T-helper 17 cell (primary cell): ENCODE data around the gene GLP1R. TPM values are rescaled to one million over a fixed set of nuclear protein-coding genes. Genes with fewer than 3 reads are reported as not detected.

Experiments
- ATAC-seq: fragments of 150-1000 bp; cut with Tn5 transposase; 2 replicates; pipeline ENCODE4 v1.10.0; 2021; ENCODE audit warnings: mild to moderate bottlenecking, moderate library complexity
- DNase-seq, 3 donors: peaks; one replicate each; pipeline versions ENCODE4 v3.0.0 to v3.0.0-alpha.2; 2020 to 2021
- H3K9me3 ChIP-seq: one replicate; pipeline ENCODE4 v1.7.0; 2013; ENCODE audit warnings: low read length, mild to moderate bottlenecking; ENCODE audit not compliant: control insufficient read depth, poor library complexity, severe bottlenecking
- H3K27ac Mint-ChIP-seq: one replicate; pipeline ENCODE4 v1.8.0; 2022; ENCODE audit warnings: mild to moderate bottlenecking, moderate library complexity, mixed read lengths
- H3K27me3 Mint-ChIP-seq: one replicate; pipeline ENCODE4 v1.8.0; 2022; ENCODE audit warnings: mixed read lengths
- H3K36me3 Mint-ChIP-seq: one replicate; pipeline ENCODE4 v1.8.0; 2022; ENCODE audit warnings: low read depth, mixed read lengths
- H3K4me1 Mint-ChIP-seq: one replicate; pipeline ENCODE4 v1.8.0; 2022; ENCODE audit warnings: mild to moderate bottlenecking, mixed read lengths
- H3K4me3 Mint-ChIP-seq: one replicate; pipeline ENCODE4 v1.8.0; 2022; ENCODE audit warnings: mild to moderate bottlenecking, moderate library complexity, mixed read lengths
- total RNA-seq, 4 donors: library from RNA in 2 of 4; stranded (reverse) in 2 of 4; gene quantifications; one replicate each; pipeline ENCODE4 v1.2.3 and lab custom pipeline; 2022 to 2026

GLP1R gene
- total RNA-seq, 2 donors from 2014 or later, result not detected

GRCh38 chr6:39076623-39077535 lies 28.3 kb downstream of the GLP1R start:
- DNase-seq (no peak), ATAC-seq (no peak)
- Mint-ChIP-seq H3K36me3 (peaks cover 4% of the 10 kb centered on the region), H3K27me3 (peaks cover 4% of the 10 kb centered on the region), H3K4me1 (no peaks in the 10 kb centered on the region), H3K27ac (no peak overlapping the region), H3K4me3 (no peak overlapping the region)
- H3K9me3 ChIP-seq, result no peaks in the 10 kb centered on the region

GRCh38 chr6:39077882-39078594 lies 29.5 kb downstream of the GLP1R start:
- ATAC-seq, result no peak
- Mint-ChIP-seq H3K27me3 (peaks cover 8% of the 10 kb centered on the region), H3K27ac (no peak overlapping the region), H3K4me3 (no peak overlapping the region), H3K36me3 (peaks cover 4% of the 10 kb centered on the region), H3K4me1 (no peaks in the 10 kb centered on the region)
- DNase-seq, result no peak
- no peaks in the 10 kb centered on the region for H3K9me3 ChIP-seq

- no peak for DNase-seq
- no peak overlapping the region for H3K27ac Mint-ChIP-seq
- no peaks in the 10 kb centered on the region for H3K9me3 ChIP-seq
- no peak for ATAC-seq
- peaks cover 14% of the 10 kb centered on the region for H3K27me3 Mint-ChIP-seq
- H3K4me1 Mint-ChIP-seq, result peaks cover 2% of the 10 kb centered on the region
- H3K36me3 Mint-ChIP-seq, result peaks cover 7% of the 10 kb centered on the region
- no peak overlapping the region for H3K4me3 Mint-ChIP-seq
Measured at GRCh38 chr6:39078695-39079094, 30.1 kb downstream of the GLP1R start.

- Mint-ChIP-seq H3K27me3 (peaks cover 18% of the 10 kb centered on the region), H3K27ac (no peak overlapping the region), H3K4me3 (no peak overlapping the region), H3K4me1 (peaks cover 2% of the 10 kb centered on the region), H3K36me3 (peaks cover 6% of the 10 kb centered on the region)
- no peak for ATAC-seq
- no peak for DNase-seq
- H3K9me3 ChIP-seq, result no peaks in the 10 kb centered on the region
Measured at GRCh38 chr6:39079197-39080125, 30.9 kb downstream of the GLP1R start.

GRCh38 chr6:39080246-39080875 lies 31.8 kb downstream of the GLP1R start:
- DNase-seq, result no peak
- H3K4me1 Mint-ChIP-seq, result peaks cover 2% of the 10 kb centered on the region
- H3K9me3 ChIP-seq, result no peaks in the 10 kb centered on the region

GRCh38 chr6:39082310-39082709 lies 33.7 kb downstream of the GLP1R start:
- Mint-ChIP-seq H3K4me3 (no peak overlapping the region), H3K4me1 (peaks cover 2% of the 10 kb centered on the region), H3K27ac (no peak overlapping the region), H3K27me3 (peaks cover 33% of the 10 kb centered on the region), H3K36me3 (peaks cover 2% of the 10 kb centered on the region)
- ATAC-seq (no peak), DNase-seq (no peak)
- H3K9me3 ChIP-seq, result no peaks in the 10 kb centered on the region

More at GRCh38 chr6:39080246-39080875, 31.8 kb downstream of the GLP1R start:
- Mint-ChIP-seq H3K36me3 (peaks cover 2% of the 10 kb centered on the region), H3K27ac (no peak overlapping the region), H3K4me3 (no peak overlapping the region), H3K27me3 (peaks cover 16% of the 10 kb centered on the region)
- no peak for ATAC-seq

GRCh38 chr6:39083231-39083634 lies 34.7 kb downstream of the GLP1R start:
- peaks cover 43% of the 10 kb centered on the region for H3K27me3 Mint-ChIP-seq
- no peak overlapping the region for H3K27ac Mint-ChIP-seq
- ATAC-seq (no peak), DNase-seq (no peak)
- peaks cover 2% of the 10 kb centered on the region for H3K4me1 Mint-ChIP-seq
- H3K9me3 ChIP-seq, result no peaks in the 10 kb centered on the region
- no peak overlapping the region for H3K4me3 Mint-ChIP-seq
- H3K36me3 Mint-ChIP-seq, result peaks cover 2% of the 10 kb centered on the region

- H3K36me3 Mint-ChIP-seq, result peaks cover 2% of the 10 kb centered on the region
- H3K27me3 Mint-ChIP-seq, result peaks cover 51% of the 10 kb centered on the region
- no peak for DNase-seq
Measured at GRCh38 chr6:39084506-39084905, 35.9 kb downstream of the GLP1R start.

GRCh38 chr6:39085129-39085797 lies 36.7 kb downstream of the GLP1R start:
- H3K4me3 Mint-ChIP-seq, result no peak overlapping the region

More at GRCh38 chr6:39084506-39084905, 35.9 kb downstream of the GLP1R start:
- peaks cover 2% of the 10 kb centered on the region for H3K4me1 Mint-ChIP-seq
- ATAC-seq, result no peak
- no peaks in the 10 kb centered on the region for H3K9me3 ChIP-seq
- no peak overlapping the region for H3K4me3 Mint-ChIP-seq
- no peak overlapping the region for H3K27ac Mint-ChIP-seq

GRCh38 chr6:39086294-39086693 lies 37.7 kb downstream of the GLP1R start:
- Mint-ChIP-seq H3K4me3 (no peak overlapping the region), H3K27ac (no peak overlapping the region), H3K4me1 (peaks cover 4% of the 10 kb centered on the region), H3K27me3 (peaks cover 69% of the 10 kb centered on the region), H3K36me3 (peaks cover 2% of the 10 kb centered on the region)
- ATAC-seq (peak; percentile 46), DNase-seq (no peak)
- no peaks in the 10 kb centered on the region for H3K9me3 ChIP-seq

More at GRCh38 chr6:39085129-39085797, 36.7 kb downstream of the GLP1R start:
- ATAC-seq, result no peak
- Mint-ChIP-seq H3K36me3 (peaks cover 2% of the 10 kb centered on the region), H3K27ac (no peak overlapping the region), H3K27me3 (peaks cover 59% of the 10 kb centered on the region), H3K4me1 (peaks cover 3% of the 10 kb centered on the region)
- no peaks in the 10 kb centered on the region for H3K9me3 ChIP-seq
- DNase-seq, result no peak

GRCh38 chr6:39086711-39087110 lies 38.1 kb downstream of the GLP1R start:
- ATAC-seq, result no peak
- peaks cover 73% of the 10 kb centered on the region for H3K27me3 Mint-ChIP-seq

GRCh38 chr6:39087197-39087596 lies 38.6 kb downstream of the GLP1R start:
- no peak overlapping the region for H3K4me3 Mint-ChIP-seq
- DNase-seq, result no peak
- H3K27me3 Mint-ChIP-seq, result peaks cover 78% of the 10 kb centered on the region
- H3K36me3 Mint-ChIP-seq, result peaks cover 2% of the 10 kb centered on the region
- peaks cover 4% of the 10 kb centered on the region for H3K4me1 Mint-ChIP-seq
- no peak for ATAC-seq
- no peaks in the 10 kb centered on the region for H3K9me3 ChIP-seq
- no peak overlapping the region for H3K27ac Mint-ChIP-seq

More at GRCh38 chr6:39086711-39087110, 38.1 kb downstream of the GLP1R start:
- H3K4me1 Mint-ChIP-seq, result peaks cover 4% of the 10 kb centered on the region
- H3K4me3 Mint-ChIP-seq, result no peak overlapping the region
- no peaks in the 10 kb centered on the region for H3K9me3 ChIP-seq
- no peak for DNase-seq
- peaks cover 2% of the 10 kb centered on the region for H3K36me3 Mint-ChIP-seq
- H3K27ac Mint-ChIP-seq, result no peak overlapping the region
